ENCODE data around the gene IQCE.

The IQCE gene

DNA sequence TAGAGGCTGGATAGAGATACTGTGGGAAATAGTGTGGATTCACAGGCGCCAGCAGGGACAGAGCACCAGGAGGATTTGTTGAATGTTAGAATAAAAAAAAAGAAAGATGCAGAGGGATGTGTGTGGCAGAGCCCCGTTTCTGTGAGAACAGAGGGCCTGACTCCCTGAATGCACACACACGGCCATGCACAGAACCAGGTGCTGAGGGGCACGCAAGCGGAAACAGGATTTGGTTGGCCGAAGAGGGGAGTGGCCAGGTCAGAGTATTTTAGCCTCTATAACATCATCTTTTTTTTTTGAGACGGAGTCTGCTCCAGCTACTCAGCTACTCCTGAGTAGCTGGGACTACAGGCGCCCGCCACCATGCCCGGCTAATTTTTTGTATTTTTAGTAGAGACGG, 21.9 kb downstream of the IQCE start:
- TF ChIP-seq ZNF384 (IDR thresholded peaks at IDR 0.05) (no peak), SP1 (IDR thresholded peaks at IDR 0.05) (no peak), LEF1 (IDR thresholded peaks at IDR 0.05; ENCODE audit: borderline replicate concordance) (no peak), SUZ12 (IDR thresholded peaks at IDR 0.05) (no peak), L3MBTL2 (conservative IDR thresholded peaks at IDR 0.05) (no peak), NFRKB (IDR thresholded peaks at IDR 0.05) (no peak), FOXM1 (IDR thresholded peaks at IDR 0.05; ENCODE audit: borderline replicate concordance) (no peak), ARNT (IDR thresholded peaks at IDR 0.05) (no peak), FOXA1 (IDR thresholded peaks at IDR 0.05) (no peak), TARDBP (IDR thresholded peaks at IDR 0.05) (no peak), BHLHE40 (IDR thresholded peaks at IDR 0.05; ENCODE audit: borderline replicate concordance) (no peak), FOXK2 (IDR thresholded peaks at IDR 0.05) (no peak), CTBP1 (IDR thresholded peaks at IDR 0.05; ENCODE audit: borderline replicate concordance) (no peak)
- TF ChIP-seq, protein P1, sequence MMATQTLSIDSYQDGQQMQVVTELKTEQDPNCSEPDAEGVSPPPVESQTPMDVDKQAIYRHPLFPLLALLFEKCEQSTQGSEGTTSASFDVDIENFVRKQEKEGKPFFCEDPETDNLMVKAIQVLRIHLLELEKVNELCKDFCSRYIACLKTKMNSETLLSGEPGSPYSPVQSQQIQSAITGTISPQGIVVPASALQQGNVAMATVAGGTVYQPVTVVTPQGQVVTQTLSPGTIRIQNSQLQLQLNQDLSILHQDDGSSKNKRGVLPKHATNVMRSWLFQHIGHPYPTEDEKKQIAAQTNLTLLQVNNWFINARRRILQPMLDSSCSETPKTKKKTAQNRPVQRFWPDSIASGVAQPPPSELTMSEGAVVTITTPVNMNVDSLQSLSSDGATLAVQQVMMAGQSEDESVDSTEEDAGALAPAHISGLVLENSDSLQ (IDR thresholded peaks at IDR 0.05): no peak
- no peak for DNase-seq (ENCODE audit: extremely low spot score)
- ChIA-PET CTCF (no interaction called here), POLR2A (no interaction called here)

DNA sequence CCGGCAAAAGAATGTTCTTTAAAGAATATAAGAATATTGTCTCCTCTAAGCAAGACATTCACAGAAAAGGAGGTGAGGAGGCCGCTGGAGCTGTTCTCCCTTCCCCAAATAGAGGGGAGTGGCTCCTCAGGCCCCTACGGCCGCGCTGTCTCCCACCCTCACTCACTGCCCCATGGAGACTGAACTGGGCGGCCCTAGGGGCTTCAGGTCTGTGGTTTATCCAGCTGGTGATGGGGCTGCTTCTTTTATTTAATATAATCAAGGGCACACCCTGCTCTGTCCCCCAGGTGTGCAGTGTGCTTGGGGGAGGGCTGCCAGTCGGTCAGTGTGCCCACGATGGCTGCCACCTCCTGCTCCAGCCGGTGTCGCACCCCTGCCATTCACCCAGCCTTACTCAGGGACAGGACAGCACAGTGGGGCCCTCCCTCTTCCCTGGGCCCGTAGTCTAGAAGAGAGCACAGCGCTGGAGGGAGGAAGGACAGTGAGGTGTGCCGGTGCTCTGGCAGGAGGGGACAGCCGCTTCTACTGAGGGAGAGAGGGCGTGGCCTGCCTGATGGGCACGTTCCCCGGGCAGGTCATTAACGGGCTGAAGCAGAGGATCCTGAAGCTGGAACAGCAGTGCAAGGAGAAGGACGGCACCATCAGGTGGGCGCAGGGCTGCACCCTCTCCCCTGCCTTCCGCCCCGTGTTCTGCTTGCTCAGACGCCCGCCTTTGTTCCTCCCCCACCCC, 23.4 kb downstream of the IQCE start:
- ChIA-PET POLR2A (no interaction called here), CTCF (interaction anchor here (0.6 kb wide), 1 partner anchor 290 kb away, joined by 5 read pairs; no protein-coding TSS in a partner anchor)
- no peak for DNase-seq (ENCODE audit: extremely low spot score)
- TF ChIP-seq ELF4 (IDR thresholded peaks at IDR 0.05) (no peak), ZNF384 (IDR thresholded peaks at IDR 0.05) (no peak), LEF1 (IDR thresholded peaks at IDR 0.05; ENCODE audit: borderline replicate concordance) (no peak), FOXA1 (IDR thresholded peaks at IDR 0.05) (no peak), FOXM1 (IDR thresholded peaks at IDR 0.05; ENCODE audit: borderline replicate concordance) (no peak)
- TF ChIP-seq, protein P1 (IDR thresholded peaks at IDR 0.05): no peak

GRCh38 chr7:2583798-2584580, 25.2 kb downstream of the IQCE start:
- ChIA-PET POLR2A (no interaction called here), CTCF (no interaction called here)
- TF ChIP-seq SP1 (IDR thresholded peaks at IDR 0.05) (no peak), HDGF (IDR thresholded peaks at IDR 0.05; ENCODE audit: borderline replicate concordance) (no peak), NFRKB (IDR thresholded peaks at IDR 0.05) (no peak), ZNF384 (IDR thresholded peaks at IDR 0.05) (no peak), LEF1 (IDR thresholded peaks at IDR 0.05; ENCODE audit: borderline replicate concordance) (no peak), ARNT (IDR thresholded peaks at IDR 0.05) (no peak), FOXK2 (IDR thresholded peaks at IDR 0.05) (no peak), BHLHE40 (IDR thresholded peaks at IDR 0.05; ENCODE audit: borderline replicate concordance) (no peak), FOXA1 (IDR thresholded peaks at IDR 0.05) (no peak), L3MBTL2 (conservative IDR thresholded peaks at IDR 0.05) (no peak), SUZ12 (IDR thresholded peaks at IDR 0.05) (no peak), TARDBP (IDR thresholded peaks at IDR 0.05) (no peak), ELF4 (IDR thresholded peaks at IDR 0.05) (no peak), CTBP1 (IDR thresholded peaks at IDR 0.05; ENCODE audit: borderline replicate concordance) (no peak), FOXM1 (IDR thresholded peaks at IDR 0.05; ENCODE audit: borderline replicate concordance) (no peak)
- TF ChIP-seq, protein P1 (IDR thresholded peaks at IDR 0.05): no peak
- DNase-seq (ENCODE audit: extremely low spot score): no peak

DNA sequence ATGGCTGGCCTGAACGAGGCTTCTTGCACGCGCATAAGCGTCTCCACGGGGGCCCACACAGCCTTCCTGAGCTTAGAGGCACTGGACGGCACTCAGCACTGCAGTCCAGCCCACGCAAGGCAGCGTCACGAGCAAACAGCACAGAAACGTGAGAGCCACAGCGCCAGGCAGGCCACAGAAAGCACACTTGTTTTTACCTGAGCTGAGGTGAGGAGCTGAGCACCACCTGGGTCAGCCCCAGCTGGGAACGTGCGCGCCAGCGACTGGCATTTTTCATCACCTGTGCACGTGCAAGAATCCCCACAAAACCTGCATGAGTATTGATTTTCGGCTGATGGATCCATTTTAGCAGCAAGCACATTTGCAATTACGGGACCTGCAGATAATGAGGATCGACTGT, 26.7 kb downstream of the IQCE start:
- CTCF ChIA-PET: no interaction called here
- POLR2A ChIA-PET: no interaction called here
- TF ChIP-seq ZNF384 (IDR thresholded peaks at IDR 0.05) (no peak), FOXA1 (IDR thresholded peaks at IDR 0.05) (no peak), TARDBP (IDR thresholded peaks at IDR 0.05) (no peak), LEF1 (IDR thresholded peaks at IDR 0.05; ENCODE audit: borderline replicate concordance) (no peak), FOXK2 (IDR thresholded peaks at IDR 0.05) (no peak), BHLHE40 (IDR thresholded peaks at IDR 0.05; ENCODE audit: borderline replicate concordance) (no peak), ARNT (IDR thresholded peaks at IDR 0.05) (no peak), NFRKB (IDR thresholded peaks at IDR 0.05) (no peak), SP1 (IDR thresholded peaks at IDR 0.05) (no peak), ELF4 (IDR thresholded peaks at IDR 0.05) (no peak), HDGF (IDR thresholded peaks at IDR 0.05; ENCODE audit: borderline replicate concordance) (no peak), SUZ12 (IDR thresholded peaks at IDR 0.05) (no peak), FOXM1 (IDR thresholded peaks at IDR 0.05; ENCODE audit: borderline replicate concordance) (no peak), L3MBTL2 (conservative IDR thresholded peaks at IDR 0.05) (no peak), CTBP1 (IDR thresholded peaks at IDR 0.05; ENCODE audit: borderline replicate concordance) (no peak)
- TF ChIP-seq, protein P1 (IDR thresholded peaks at IDR 0.05): no peak
- DNase-seq (ENCODE audit: extremely low spot score): no peak
